Activated CD8-positive, alpha-beta T cell treated with anti-CD3 and anti-CD28 coated beads for 36 hours (primary cell): Measurements from ENCODE around the gene HDAC10. TPM values are rescaled to one million over a fixed set of nuclear protein-coding genes. Genes with fewer than 3 reads are reported as not detected.

ENCODE experiments used
- ATAC-seq: fragments of 200-7000 bp; cut with Tn5 transposase; one replicate; pipeline ENCODE4 v1.10.0; 2021; ENCODE audit warnings: mild to moderate bottlenecking, moderate library complexity
- CTCF ChIA-PET: fragments of 350-600 bp; sonication (Branson Sonifier 250); formaldehyde crosslinking; loops from one replicate; lab custom pipeline; 2021; ENCODE audit warnings: antibody characterized with exemption; lab: Charles Lee
- POLR2A ChIA-PET: fragments of 350-600 bp; sonication (Branson Sonifier 250); formaldehyde crosslinking; loops from one replicate; lab custom pipeline; 2021; ENCODE audit warnings: antibody characterized with exemption; lab: Charles Lee
- DNase-seq: peaks from one replicate; pipeline ENCODE4 v3.0.0-alpha.2; 2020
- H3K27ac Mint-ChIP-seq: one replicate; pipeline ENCODE4 v1.8.0; 2021; ENCODE audit warnings: mild to moderate bottlenecking, mixed read lengths
- H3K27me3 Mint-ChIP-seq: one replicate; pipeline ENCODE4 v1.8.0; 2021; ENCODE audit warnings: mixed read lengths
- H3K36me3 Mint-ChIP-seq: one replicate; pipeline ENCODE4 v1.8.0; 2021; ENCODE audit warnings: low read depth, mixed read lengths
- H3K4me1 Mint-ChIP-seq: one replicate; pipeline ENCODE4 v1.8.0; 2021; ENCODE audit warnings: low read depth, mixed read lengths
- H3K4me3 Mint-ChIP-seq: one replicate; pipeline ENCODE4 v1.8.0; 2021; ENCODE audit warnings: mild to moderate bottlenecking, moderate library complexity, mixed read lengths
- H3K9me3 Mint-ChIP-seq: one replicate; pipeline ENCODE4 v1.8.0; 2021; ENCODE audit warnings: mixed read lengths
- CTCF ChIP-seq: fragments of 200-600 bp; IDR thresholded peaks from one replicate; pipeline ENCODE4 v1.8.0; 2022; ENCODE audit warnings: antibody characterized with exemption, mild to moderate bottlenecking
- intact Hi-C: fragments of 100-400 bp; cut with micrococcal nuclease; formaldehyde crosslinking; loops from one replicate; pipeline ENCODE4 v1.10.0; 2022
- total RNA-seq, 2 experiments: library from RNA; stranded (reverse); gene quantifications; one replicate each; pipeline ENCODE4 v1.2.3, GENCODE V29; 2021

The HDAC10 gene
- total RNA-seq, 2 experiments from 2014 or later, result 43.0 to 44.3 TPM

DNA sequence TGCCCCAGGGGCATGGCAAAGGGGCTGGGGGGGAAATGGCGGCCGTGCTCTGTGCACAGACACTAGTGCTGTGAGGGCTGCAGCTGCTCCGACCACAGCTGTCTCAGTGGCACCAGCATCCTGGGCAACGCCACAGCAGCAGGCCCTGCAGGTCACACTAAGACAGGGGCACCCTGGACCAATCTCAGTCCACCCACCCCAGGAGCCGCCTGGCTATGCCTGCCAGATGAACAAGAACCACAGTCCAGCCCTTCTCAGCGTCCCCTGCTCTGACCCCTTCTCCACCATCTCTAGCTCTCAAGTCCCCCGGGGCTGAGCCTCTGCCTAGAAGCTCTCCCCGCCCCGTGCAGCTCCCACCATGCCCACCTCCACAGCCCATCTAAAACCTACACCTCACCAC lies 22.7 kb downstream of the HDAC10 start:
- POLR2A ChIA-PET, result no interaction called here
- ATAC-seq (no peak), DNase-seq (no peak)
- Mint-ChIP-seq H3K36me3 (peaks cover 19% of the 10 kb centered on the region), H3K4me1 (no peaks in the 10 kb centered on the region), H3K27ac (no peak overlapping the region), H3K9me3 (no peaks in the 10 kb centered on the region), H3K4me3 (no peak overlapping the region), H3K27me3 (no peaks in the 10 kb centered on the region)
- CTCF ChIA-PET, result interaction anchor here (0.7 to 2.1 kb wide), 3 partner anchors 9 to 79 kb away, joined by 3 to 4 read pairs (median 3); partner anchors contain the start of gene TUBGCP6
- intact Hi-C loops, result no loop called here
- TF ChIP-seq CTCF, result no peak

DNA sequence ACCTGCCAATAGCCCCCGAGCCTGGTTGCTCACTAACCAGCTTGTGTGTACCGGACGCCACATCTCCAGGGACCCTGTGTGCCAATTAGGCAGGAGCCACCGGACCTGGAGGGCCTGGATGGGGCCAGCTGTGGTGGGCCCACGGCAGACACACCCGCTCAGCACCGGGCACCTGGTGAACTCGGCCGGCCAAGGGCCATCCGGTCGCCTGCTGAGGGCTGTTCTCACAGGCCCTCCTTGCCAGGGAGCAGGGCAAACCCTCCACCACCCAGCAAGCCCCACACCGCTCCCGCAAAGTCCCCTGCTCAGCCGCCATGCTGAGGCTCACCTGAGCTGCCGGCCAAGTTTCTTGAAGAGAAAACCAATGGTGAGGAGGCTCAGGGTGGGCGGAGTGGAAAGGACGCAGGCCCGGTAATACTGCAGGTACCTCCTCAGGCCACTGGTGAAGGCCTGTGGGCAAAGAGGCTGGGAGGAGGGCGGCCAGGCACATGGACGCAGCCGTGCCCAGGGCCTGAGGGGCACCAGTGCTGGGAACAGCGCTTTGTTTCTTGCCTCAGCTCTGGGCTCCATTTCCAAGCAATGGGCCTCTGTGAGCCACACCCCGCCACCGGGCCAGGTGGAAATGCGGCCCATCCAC lies 23.4 kb downstream of the HDAC10 start:
- Mint-ChIP-seq H3K27ac (no peak overlapping the region), H3K36me3 (peaks cover 22% of the 10 kb centered on the region), H3K9me3 (no peaks in the 10 kb centered on the region), H3K27me3 (no peaks in the 10 kb centered on the region), H3K4me1 (no peaks in the 10 kb centered on the region), H3K4me3 (no peak overlapping the region)
- ChIA-PET POLR2A (no interaction called here), CTCF (interaction anchor here (1.1 to 2.1 kb wide), 2 partner anchors 10 to 17 kb away, joined by 3 to 4 read pairs; partner anchors contain the start of gene TUBGCP6)
- TF ChIP-seq CTCF, result no peak
- no peak for ATAC-seq
- DNase-seq, result no peak
- intact Hi-C loops, result no loop called here

- DNase-seq (no peak), ATAC-seq (no peak)
- Mint-ChIP-seq H3K27ac (no peak overlapping the region), H3K36me3 (peaks cover 22% of the 10 kb centered on the region), H3K9me3 (no peaks in the 10 kb centered on the region), H3K27me3 (no peaks in the 10 kb centered on the region), H3K4me3 (no peak overlapping the region), H3K4me1 (no peaks in the 10 kb centered on the region)
- CTCF ChIA-PET, result interaction anchor here (2.1 kb wide), 1 partner anchor 17 kb away, joined by 4 read pairs; the partner anchor contains the start of gene TUBGCP6
- intact Hi-C loops, result no loop called here
- TF ChIP-seq CTCF, result no peak
- POLR2A ChIA-PET, result interaction anchor here (1.1 kb wide), 1 partner anchor 13 kb away, joined by 3 read pairs; no protein-coding TSS in a partner anchor
Measured at GRCh38 chr22:50226875-50227165, 24.2 kb downstream of the HDAC10 start.

DNA sequence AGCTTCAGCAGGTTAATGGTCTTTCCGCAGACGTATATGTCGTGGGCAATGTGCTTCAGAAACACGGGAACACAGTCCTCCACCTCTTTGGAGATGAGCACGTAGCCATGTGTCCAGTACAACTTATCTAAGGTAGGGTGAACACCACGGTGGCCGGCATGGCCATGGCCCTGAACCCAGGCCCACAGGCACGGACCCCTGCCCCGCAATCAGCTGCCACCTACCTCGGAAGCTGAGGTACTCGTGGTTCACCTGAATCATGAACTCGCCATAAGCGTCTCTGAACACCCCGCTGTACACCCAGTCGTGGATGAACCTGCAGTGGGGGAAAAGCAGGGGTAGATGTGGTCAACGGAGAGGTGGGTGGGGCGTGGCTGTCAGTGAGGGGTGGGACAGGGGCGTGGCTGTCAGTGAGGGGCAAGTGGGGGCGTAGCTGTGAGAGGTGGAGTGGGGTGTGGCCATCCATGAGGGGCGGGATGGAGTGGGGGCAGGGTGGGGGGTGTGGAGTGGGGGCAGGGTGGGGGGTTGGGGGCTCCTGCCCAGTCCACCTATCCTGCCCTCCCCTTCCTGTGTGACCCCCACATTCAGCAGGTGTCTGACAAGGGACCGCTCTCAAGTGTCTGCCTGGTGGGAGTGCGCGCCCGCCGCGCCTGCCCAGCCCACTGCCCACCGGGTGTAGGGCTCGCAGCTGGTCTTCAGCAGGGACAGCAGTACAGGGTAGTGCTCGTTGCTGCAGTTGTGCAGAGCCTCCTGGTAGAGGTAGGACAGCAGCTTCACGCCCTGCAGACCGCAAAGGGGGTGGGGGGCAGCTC lies 24.8 kb downstream of the HDAC10 start:
- TF ChIP-seq CTCF, result no peak
- peaks cover 22% of the 10 kb centered on the region for H3K36me3 Mint-ChIP-seq
- H3K27ac Mint-ChIP-seq, result no peak overlapping the region
- no peak overlapping the region for H3K4me3 Mint-ChIP-seq
- ChIA-PET CTCF (no interaction called here), POLR2A (interaction anchor here (1.1 kb wide), 1 partner anchor 14 kb away, joined by 3 read pairs; no protein-coding TSS in a partner anchor)
- H3K4me1 Mint-ChIP-seq, result no peaks in the 10 kb centered on the region
- DNase-seq (no peak), ATAC-seq (no peak)
- no peaks in the 10 kb centered on the region for H3K9me3 Mint-ChIP-seq
- intact Hi-C loops, result no loop called here
- H3K27me3 Mint-ChIP-seq, result no peaks in the 10 kb centered on the region
